ENCODE measurements around the gene CCR6.
"Not testable (repeated sequence)": the region's sequence is repeated elsewhere in the genome, so short reads cannot be mapped to it uniquely, and the experiment has no call there.

GRCh38 chr6:167177271-167177670 lies 54.4 kb downstream of the CCR6 start:
- not testable (repeated sequence) for TF ChIP-seq YY1 (IDR thresholded peaks at IDR 0.05; ENCODE audit: low read depth, low read length); NFXL1 (IDR thresholded peaks at IDR 0.05; ENCODE audit: borderline replicate concordance); PRDM15 (CRISPR knock-in tag; IDR thresholded peaks at IDR 0.05); SMC3 (IDR thresholded peaks at IDR 0.05; ENCODE audit: borderline replicate concordance, low read length); POLR2AphosphoS5 (IDR thresholded peaks at IDR 0.05; ENCODE audit: low read length); POLR2A (IDR thresholded peaks at IDR 0.05; ENCODE audit: low read depth, low read length); TARDBP (IDR thresholded peaks at IDR 0.05; ENCODE audit: borderline replicate concordance); CTCF (IDR thresholded peaks at IDR 0.05 in 2 of 3, conservative IDR thresholded peaks at IDR 0.05 in 1 of 3; ENCODE audit: control insufficient read depth in 2 of 3, extremely low read depth in 1 of 3, insufficient read depth in 1 of 3, low read depth in 3 of 3, low read length in 3 of 3); ATF3 (IDR thresholded peaks at IDR 0.05; ENCODE audit: borderline replicate concordance, extremely low read depth, low read depth, low read length); MAX (IDR thresholded peaks at IDR 0.05; ENCODE audit: low read depth, low read length)

Data from GM12878 (cell line).